Brain microvascular endothelial cell (primary cell): ENCODE results near the gene TM4SF20.

ENCODE experiments used
- DNase-seq: peaks from one replicate; pipeline ENCODE4 v3.0.0-alpha.2; 2020
- H3K27ac ChIP-seq: fragments of 250-450 bp; sonication (Bioruptor Pico); 2 replicates; pipeline ENCODE4 v1.5.1; 2020; ENCODE audit warnings: mild to moderate bottlenecking, moderate library complexity
- H3K27me3 ChIP-seq: fragments of 250-450 bp; sonication (Bioruptor Pico); replicated peaks from 2 replicates; pipeline ENCODE4 v1.5.1; 2020; ENCODE audit warnings: mild to moderate bottlenecking
- H3K36me3 ChIP-seq: fragments of 250-450 bp; sonication (Bioruptor Pico); replicated peaks from 2 replicates; pipeline ENCODE4 v1.5.1; 2020; ENCODE audit warnings: mild to moderate bottlenecking
- H3K4me3 ChIP-seq: 2 replicates; pipeline ENCODE4 v1.5.1; 2011; ENCODE audit warnings: low read depth, mild to moderate bottlenecking, control low read depth, low read length, moderate library complexity
- in situ Hi-C: cut with HindIII; loops from 2 replicates; pipeline ENCODE4 v1.10.0; 2017; ENCODE audit warnings: low sequenced_read_pairs, low pct_ligation_motif_present
- TF ChIP-seq, protein P1 (sequence below): IDR thresholded peaks from 2 replicates; pipeline ENCODE4 v1.5.1; 2011; ENCODE audit warnings: low read depth, mild to moderate bottlenecking, moderate library complexity, low read length, control low read depth, inconsistent platforms; ENCODE audit errors: missing control alignments

The TM4SF20 gene

DNA sequence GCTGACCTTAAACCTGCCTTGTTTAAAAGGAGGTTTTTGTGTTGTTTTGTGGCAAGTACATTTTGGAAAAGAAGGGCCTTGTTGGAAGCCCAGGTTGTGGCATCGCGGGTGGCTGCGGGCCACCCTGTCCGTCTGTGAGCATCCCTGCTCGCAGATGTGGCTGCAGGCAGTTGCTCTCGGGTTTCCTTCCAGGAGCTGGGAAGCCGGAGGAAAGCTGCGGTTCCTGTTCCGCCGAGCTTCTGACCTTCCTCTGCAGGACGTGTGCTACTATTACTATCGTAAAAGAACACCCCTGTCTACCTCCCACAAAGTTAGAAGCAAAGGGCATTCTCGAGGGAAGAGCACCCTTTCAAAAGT lies 53.3 kb downstream of the TM4SF20 start:
- TF ChIP-seq, protein P1, sequence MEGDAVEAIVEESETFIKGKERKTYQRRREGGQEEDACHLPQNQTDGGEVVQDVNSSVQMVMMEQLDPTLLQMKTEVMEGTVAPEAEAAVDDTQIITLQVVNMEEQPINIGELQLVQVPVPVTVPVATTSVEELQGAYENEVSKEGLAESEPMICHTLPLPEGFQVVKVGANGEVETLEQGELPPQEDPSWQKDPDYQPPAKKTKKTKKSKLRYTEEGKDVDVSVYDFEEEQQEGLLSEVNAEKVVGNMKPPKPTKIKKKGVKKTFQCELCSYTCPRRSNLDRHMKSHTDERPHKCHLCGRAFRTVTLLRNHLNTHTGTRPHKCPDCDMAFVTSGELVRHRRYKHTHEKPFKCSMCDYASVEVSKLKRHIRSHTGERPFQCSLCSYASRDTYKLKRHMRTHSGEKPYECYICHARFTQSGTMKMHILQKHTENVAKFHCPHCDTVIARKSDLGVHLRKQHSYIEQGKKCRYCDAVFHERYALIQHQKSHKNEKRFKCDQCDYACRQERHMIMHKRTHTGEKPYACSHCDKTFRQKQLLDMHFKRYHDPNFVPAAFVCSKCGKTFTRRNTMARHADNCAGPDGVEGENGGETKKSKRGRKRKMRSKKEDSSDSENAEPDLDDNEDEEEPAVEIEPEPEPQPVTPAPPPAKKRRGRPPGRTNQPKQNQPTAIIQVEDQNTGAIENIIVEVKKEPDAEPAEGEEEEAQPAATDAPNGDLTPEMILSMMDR, result no peak
- H3K4me3 ChIP-seq, result peak overlapping the region; percentile 89
- no peaks in the 10 kb centered on the region for H3K27me3 ChIP-seq
- peak overlapping the region; percentile 82 for H3K27ac ChIP-seq
- in situ Hi-C loops, result no loop called here
- DNase-seq, result peak; percentile 33
- H3K36me3 ChIP-seq, result no peaks in the 10 kb centered on the region

DNA sequence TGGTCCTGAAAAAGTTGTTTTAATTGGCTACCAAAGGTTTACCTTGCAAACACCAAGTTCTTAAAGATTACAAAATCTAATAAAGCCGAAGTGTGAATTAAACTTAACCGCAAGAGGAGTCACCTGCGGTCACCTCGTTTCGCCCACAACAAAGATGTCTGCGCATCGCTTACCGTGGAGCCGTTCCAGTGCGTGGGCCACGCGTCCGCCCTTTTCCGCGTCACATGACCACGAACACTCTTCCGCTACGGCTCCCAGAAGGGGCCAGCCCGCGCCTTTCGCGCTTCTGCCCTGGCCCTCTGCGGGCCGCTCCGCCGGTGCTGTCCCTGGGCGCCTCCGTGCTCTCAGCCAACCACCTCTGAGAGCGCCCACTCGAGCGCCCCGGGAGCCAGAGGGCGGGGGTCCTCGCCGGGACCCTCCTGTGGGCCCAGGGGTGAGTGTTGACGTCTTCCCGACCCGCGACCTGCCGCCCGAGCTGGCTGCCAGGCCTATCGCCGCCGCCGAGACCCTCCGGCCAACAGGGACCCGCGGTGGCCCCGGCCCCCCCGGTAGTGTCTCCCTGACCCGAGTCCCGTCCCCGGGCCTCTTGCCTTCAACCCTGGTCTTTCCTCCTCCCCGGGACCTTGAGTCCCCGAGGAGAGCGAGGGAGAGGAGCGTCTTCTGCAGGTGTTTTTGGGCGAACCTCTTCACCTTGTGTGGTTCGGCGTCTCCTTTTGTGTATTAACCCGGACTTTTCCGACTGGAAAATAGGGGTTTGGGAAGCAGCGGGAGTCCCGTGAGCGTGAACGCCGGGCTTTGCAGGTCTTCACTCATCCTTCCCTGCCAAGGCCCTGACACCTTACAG lies 53.9 kb downstream of the TM4SF20 start, which contains the start of gene MFF:
Gene MFF, plus strand, starts transcription at position 257 of the 844 bp plus-strand sequence. CDS start 5,415 bp downstream, outside the sequence.
- Histone ChIP-seq H3K4me3 (peak within 1 kb of the TSS; percentile 89), H3K27me3 (no peaks in the 10 kb centered on the region), H3K27ac (peak within 1 kb of the TSS; percentile 82), H3K36me3 (no peaks in the 10 kb centered on the region)
- in situ Hi-C loops, result no loop called here
- TF ChIP-seq, protein P1, result peak; percentile 11
- peak; percentile 92 for DNase-seq

DNA sequence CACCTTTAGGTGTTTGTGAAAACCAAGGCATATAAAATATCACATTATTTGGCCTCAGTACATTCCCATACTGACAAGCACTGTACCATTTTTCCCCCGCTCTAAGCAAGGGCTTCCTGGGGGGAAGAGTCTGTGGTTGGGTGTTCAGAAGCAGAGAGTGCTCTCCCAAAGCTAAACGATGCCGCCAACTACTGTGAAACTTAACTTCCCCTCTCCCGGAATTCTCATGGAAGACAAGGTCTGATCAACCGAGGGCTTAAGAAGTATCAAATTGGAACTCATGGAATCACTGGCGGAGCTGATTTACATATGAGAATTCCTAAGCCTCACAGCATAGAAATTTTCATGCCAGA lies 54.5 kb downstream of the TM4SF20 start:
- in situ Hi-C loops, result no loop called here
- H3K27ac ChIP-seq, result peak overlapping the region; percentile 82
- no peaks in the 10 kb centered on the region for H3K27me3 ChIP-seq
- no peak for DNase-seq
- TF ChIP-seq, protein P1, result no peak
- H3K4me3 ChIP-seq, result peak overlapping the region; percentile 89
- no peaks in the 10 kb centered on the region for H3K36me3 ChIP-seq

DNA sequence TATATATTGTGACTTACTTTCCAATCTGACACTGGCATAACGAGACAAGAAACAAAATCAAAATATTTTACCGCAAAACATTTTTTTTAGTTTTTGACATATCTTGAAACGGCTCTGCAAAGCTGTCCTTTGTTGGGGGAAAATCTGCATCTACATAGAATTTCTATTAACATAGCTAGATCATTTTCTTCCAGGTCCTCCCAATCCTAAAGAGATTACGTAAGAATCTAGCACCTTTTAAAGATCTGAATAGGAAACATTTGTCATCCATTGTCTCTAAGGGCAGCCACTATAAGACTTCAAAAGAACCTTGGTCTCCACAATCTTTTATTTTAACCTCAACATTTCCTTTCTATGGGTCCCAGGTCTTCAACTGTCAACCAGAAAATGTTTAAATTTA lies 55.3 kb downstream of the TM4SF20 start:
- Histone ChIP-seq H3K27me3 (no peaks in the 10 kb centered on the region), H3K4me3 (no peak overlapping the region), H3K27ac (no peak overlapping the region), H3K36me3 (no peaks in the 10 kb centered on the region)
- TF ChIP-seq, protein P1, result no peak
- in situ Hi-C loops, result no loop called here
- no peak for DNase-seq

DNA sequence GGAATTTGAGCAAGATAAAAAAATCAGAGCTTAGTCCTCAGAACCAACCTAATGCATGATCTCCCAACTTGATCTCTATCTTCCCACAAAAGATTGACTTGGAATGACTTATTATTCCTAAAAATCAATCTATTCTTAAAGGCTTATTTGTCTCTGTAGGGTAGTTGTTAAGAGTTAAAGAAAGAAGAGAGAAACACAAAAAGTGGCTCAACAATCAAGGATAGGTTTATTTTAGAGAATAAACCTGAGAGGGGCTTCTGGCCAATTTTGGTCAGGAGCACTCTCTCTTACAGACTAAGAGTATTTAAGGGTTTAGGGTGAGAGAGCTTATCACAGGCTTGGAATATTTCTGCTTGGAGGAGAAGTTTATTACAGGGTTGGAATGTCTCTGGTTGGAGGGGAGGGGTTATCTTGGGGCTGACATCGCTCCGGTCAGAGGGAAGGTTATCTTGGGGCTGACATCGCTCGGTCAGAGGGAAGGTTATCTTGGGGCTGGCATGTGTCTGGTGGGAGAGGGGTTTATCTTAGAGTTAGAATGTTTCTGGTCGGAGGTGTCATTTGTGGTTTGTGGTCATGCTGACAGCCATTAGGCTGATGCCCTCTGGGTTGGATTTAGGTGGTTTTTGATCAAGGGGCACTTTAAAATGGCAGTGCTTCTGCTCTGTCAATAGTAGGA lies 56.4 kb downstream of the TM4SF20 start:
- H3K4me3 ChIP-seq, result no peak overlapping the region
- H3K27me3 ChIP-seq, result no peaks in the 10 kb centered on the region
- TF ChIP-seq, protein P1, result no peak
- H3K27ac ChIP-seq, result no peak overlapping the region
- no peaks in the 10 kb centered on the region for H3K36me3 ChIP-seq
- DNase-seq, result no peak
- in situ Hi-C loops, result no loop called here
